Activated B cell treated with CpG ODN at 0.5 μM for 24 hours (primary cell): ENCODE data around the gene MARK4. TPM values are rescaled to one million over a fixed set of nuclear protein-coding genes. Genes with fewer than 3 reads are reported as not detected.

Experiments used
- ATAC-seq: fragments of 200-7000 bp; cut with Tn5 transposase; one replicate; pipeline ENCODE4 v1.10.0; 2021; ENCODE audit warnings: low read depth, mild to moderate bottlenecking, moderate library complexity
- CTCF ChIA-PET: fragments of 350-600 bp; sonication (Branson Sonifier 250); formaldehyde crosslinking; loops from one replicate; lab custom pipeline; 2021; ENCODE audit warnings: antibody characterized with exemption; lab: Charles Lee
- POLR2A ChIA-PET: fragments of 350-600 bp; sonication (Branson Sonifier 250); formaldehyde crosslinking; loops from one replicate; lab custom pipeline; 2021; ENCODE audit warnings: antibody characterized with exemption; lab: Charles Lee
- DNase-seq: peaks from one replicate; pipeline ENCODE4 v3.0.0; 2022
- H3K27ac Mint-ChIP-seq: one replicate; pipeline ENCODE4 v1.8.0; 2020; ENCODE audit warnings: mixed read lengths
- H3K27me3 Mint-ChIP-seq: one replicate; pipeline ENCODE4 v1.8.0; 2021; ENCODE audit warnings: mixed read lengths
- H3K36me3 Mint-ChIP-seq: one replicate; pipeline ENCODE4 v1.8.0; 2021; ENCODE audit warnings: low read depth, mixed read lengths
- H3K4me1 Mint-ChIP-seq: one replicate; pipeline ENCODE4 v1.8.0; 2021; ENCODE audit warnings: mixed read lengths
- H3K4me3 Mint-ChIP-seq: one replicate; pipeline ENCODE4 v1.8.0; 2020; ENCODE audit warnings: mild to moderate bottlenecking, mixed read lengths
- H3K9me3 Mint-ChIP-seq: one replicate; pipeline ENCODE4 v1.8.0; 2020; ENCODE audit warnings: mixed read lengths
- intact Hi-C: fragments of 100-400 bp; cut with micrococcal nuclease; formaldehyde crosslinking; loops from one replicate; pipeline ENCODE4 v1.15.1; 2024
- total RNA-seq: library from RNA; stranded (reverse); gene quantifications from 2 replicates; pipeline ENCODE4 v1.2.3, GENCODE V29; 2022
- TF ChIP-seq, protein P1 (sequence below): fragments of 200-600 bp; IDR thresholded peaks from one replicate; pipeline ENCODE4 v1.8.0; 2022; ENCODE audit warnings: antibody characterized with exemption, mild to moderate bottlenecking

The MARK4 gene
- total RNA-seq, 1 donor from 2014 or later, result 26.0 TPM

DNA sequence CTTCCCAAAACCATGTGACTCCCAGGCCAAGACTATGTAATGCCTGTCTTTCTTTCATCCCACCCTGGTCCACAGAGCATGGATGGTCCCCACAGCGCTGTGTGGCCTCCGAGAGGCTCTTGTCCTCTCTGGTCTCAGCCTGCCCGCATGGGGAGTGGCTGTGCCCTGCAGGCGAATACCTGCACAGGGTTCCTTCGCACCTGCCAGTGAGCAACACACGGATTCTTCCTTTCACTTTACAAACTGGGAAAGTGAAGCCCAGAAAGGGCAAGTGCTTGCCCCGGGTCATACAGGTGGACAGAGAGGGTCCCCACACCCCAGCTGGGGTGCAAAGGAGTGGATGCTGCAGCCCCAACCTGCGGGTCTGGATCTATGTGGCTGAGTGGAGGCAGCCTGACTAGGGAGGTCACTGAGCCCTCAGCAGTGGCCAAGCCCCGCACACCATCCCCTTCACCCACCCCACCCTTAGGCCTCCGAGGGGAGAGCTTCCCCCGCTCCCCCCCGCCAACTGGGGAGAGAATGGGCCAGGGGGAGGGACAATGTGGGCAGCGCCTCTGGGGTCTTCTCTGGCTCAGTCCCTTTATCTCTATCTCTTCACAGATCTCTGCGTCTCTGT lies 747 bp upstream of the MARK4 start:
- ATAC-seq (no peak), DNase-seq (no peak)
- Mint-ChIP-seq H3K9me3 (no peaks in the 10 kb centered on the region), H3K36me3 (no peaks in the 10 kb centered on the region), H3K4me1 (peaks cover 37% of the 10 kb centered on the region), H3K27ac (no peak overlapping the region), H3K27me3 (no peaks in the 10 kb centered on the region), H3K4me3 (peak overlapping the region; percentile 86)
- CTCF ChIA-PET, result interaction anchor here (1.1 to 1.3 kb wide), 2 partner anchors 229 to 480 kb away, joined by 3 to 4 read pairs; no protein-coding TSS in a partner anchor
- TF ChIP-seq, protein P1, sequence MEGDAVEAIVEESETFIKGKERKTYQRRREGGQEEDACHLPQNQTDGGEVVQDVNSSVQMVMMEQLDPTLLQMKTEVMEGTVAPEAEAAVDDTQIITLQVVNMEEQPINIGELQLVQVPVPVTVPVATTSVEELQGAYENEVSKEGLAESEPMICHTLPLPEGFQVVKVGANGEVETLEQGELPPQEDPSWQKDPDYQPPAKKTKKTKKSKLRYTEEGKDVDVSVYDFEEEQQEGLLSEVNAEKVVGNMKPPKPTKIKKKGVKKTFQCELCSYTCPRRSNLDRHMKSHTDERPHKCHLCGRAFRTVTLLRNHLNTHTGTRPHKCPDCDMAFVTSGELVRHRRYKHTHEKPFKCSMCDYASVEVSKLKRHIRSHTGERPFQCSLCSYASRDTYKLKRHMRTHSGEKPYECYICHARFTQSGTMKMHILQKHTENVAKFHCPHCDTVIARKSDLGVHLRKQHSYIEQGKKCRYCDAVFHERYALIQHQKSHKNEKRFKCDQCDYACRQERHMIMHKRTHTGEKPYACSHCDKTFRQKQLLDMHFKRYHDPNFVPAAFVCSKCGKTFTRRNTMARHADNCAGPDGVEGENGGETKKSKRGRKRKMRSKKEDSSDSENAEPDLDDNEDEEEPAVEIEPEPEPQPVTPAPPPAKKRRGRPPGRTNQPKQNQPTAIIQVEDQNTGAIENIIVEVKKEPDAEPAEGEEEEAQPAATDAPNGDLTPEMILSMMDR, result no peak
- POLR2A ChIA-PET, result interaction anchor here (0.6 kb wide), 1 partner anchor 172 kb away, joined by 3 read pairs; no protein-coding TSS in a partner anchor
- intact Hi-C loops, result loop anchor here (2.0 to 10.0 kb wide), 2 partner anchors 72 to 154 kb away; partner anchors contain the start of genes BLOC1S3, POLR1G, PPP1R13L and TRAPPC6A

GRCh38 chr19:45251452-45252354 lies 632 bp downstream of the MARK4 start:
- peak overlapping the region; percentile 50 for H3K27ac Mint-ChIP-seq
- CTCF ChIA-PET, result no interaction called here
- H3K4me3 Mint-ChIP-seq, result peak overlapping the region; percentile 81
- no peaks in the 10 kb centered on the region for H3K27me3 Mint-ChIP-seq
- H3K36me3 Mint-ChIP-seq, result no peaks in the 10 kb centered on the region
- DNase-seq (peak; percentile 23), ATAC-seq (peak; percentile 22)
- TF ChIP-seq, protein P1, result no peak
- POLR2A ChIA-PET, result interaction anchor here (0.8 to 1.0 kb wide), 2 partner anchors 250 to 262 kb away, joined by 3 read pairs; no protein-coding TSS in a partner anchor
- peaks cover 39% of the 10 kb centered on the region for H3K4me1 Mint-ChIP-seq
- intact Hi-C loops, result loop anchor here (1.0 to 10.0 kb wide), 3 partner anchors 73 to 361 kb away; partner anchors contain the start of genes BLOC1S3, POLR1G, PPP1R13L and TRAPPC6A
- no peaks in the 10 kb centered on the region for H3K9me3 Mint-ChIP-seq

DNA sequence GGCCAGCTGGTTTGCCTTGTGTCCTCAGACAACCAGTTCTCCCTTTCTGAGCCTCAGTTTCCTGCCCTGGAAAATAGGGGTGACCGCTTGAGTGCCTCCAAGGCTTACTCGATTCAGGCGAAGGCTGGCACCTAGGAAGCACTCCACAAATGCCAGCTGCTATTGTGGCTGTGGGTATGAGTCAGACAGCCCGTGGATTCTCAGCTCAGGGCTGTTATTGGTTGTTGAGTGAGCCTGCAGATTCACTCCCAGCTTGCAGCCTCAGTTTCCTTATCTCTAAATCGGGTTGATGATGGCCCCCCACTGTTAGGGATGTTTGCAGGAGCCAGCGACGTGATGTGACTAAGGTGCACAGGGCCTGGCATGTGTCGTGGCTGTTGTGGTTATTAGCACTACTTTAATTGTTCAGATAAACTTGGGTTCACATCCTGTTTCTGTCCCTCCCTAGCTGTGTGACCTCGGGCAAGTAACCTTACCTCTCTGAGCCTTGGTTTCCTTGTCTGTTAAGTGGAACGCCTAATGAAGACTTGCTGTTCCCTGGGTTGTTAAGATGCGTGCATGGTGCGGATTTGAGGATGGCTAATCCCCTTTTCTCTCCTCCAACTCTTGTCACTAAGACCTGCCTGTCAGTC lies 2.4 kb downstream of the MARK4 start:
- intact Hi-C loops, result loop anchor here (10.0 kb wide), 1 partner anchor 151 kb away; the partner anchor contains the start of genes POLR1G and PPP1R13L
- H3K9me3 Mint-ChIP-seq, result no peaks in the 10 kb centered on the region
- peaks cover 37% of the 10 kb centered on the region for H3K4me1 Mint-ChIP-seq
- H3K27me3 Mint-ChIP-seq, result no peaks in the 10 kb centered on the region
- ChIA-PET CTCF (no interaction called here), POLR2A (no interaction called here)
- DNase-seq, result no peak
- no peak overlapping the region for H3K27ac Mint-ChIP-seq
- TF ChIP-seq, protein P1, result no peak
- no peak for ATAC-seq
- H3K36me3 Mint-ChIP-seq, result peaks cover 4% of the 10 kb centered on the region
- H3K4me3 Mint-ChIP-seq, result peak overlapping the region; percentile 81

GRCh38 chr19:45254044-45254531 lies 3.0 kb downstream of the MARK4 start:
- Mint-ChIP-seq H3K27ac (no peak overlapping the region), H3K36me3 (peaks cover 4% of the 10 kb centered on the region), H3K4me1 (peaks cover 33% of the 10 kb centered on the region), H3K27me3 (no peaks in the 10 kb centered on the region), H3K4me3 (peak overlapping the region; percentile 57), H3K9me3 (no peaks in the 10 kb centered on the region)
- POLR2A ChIA-PET, result no interaction called here
- CTCF ChIA-PET, result no interaction called here
- ATAC-seq, result no peak
- intact Hi-C loops, result loop anchor here (10.0 kb wide), 1 partner anchor 151 kb away; the partner anchor contains the start of genes POLR1G and PPP1R13L
- DNase-seq, result no peak
- TF ChIP-seq, protein P1, result no peak
